LoVo (cell line): ENCODE results near the gene ETV3L.
A peak's percentile ranks its signal among the peaks of the same experiment; 100 is the strongest.
"Not testable (repeated sequence)": the region's sequence is repeated elsewhere in the genome, so short reads cannot be mapped to it uniquely, and the experiment has no call there.

Experiments used
- DNase-seq: peaks from one replicate; pipeline ENCODE4 v3.0.0-alpha.2; 2016; ENCODE audit warnings: low spot score

Gene ETV3L

DNA sequence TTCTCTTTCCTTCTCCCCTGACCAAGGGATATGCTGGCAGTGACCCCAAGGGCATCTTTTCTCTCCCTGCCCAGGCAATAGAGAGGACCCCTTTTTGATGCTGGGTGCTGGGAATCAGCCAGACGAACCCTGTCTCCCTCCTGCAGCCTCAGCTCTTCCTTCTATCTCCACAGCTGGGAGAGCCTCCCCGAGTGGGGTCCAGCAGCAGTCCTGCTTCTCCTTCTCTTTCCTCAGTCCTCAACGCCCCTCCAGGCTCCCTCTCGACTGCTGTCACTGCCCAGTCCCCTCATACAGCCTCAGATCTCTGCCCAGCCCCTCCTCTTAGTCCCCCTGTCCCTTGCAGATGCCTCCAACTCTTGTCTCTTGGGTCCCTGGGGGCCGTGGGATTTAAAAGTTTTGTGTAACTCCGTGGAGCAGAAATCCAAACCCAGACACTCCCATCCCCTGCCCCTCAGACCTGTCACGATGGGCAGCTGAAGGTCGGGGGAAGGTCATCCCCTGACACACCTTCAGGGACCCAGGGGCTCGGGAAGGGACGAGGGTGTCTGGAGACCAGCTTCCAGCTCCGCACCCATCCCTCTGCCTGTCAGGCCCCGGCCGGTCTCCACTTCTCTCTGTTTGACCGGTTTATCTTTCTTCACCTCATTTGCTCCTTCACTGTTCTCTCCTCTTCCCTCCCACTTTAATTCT lies 5.8 kb upstream of the ETV3L start:
- no peak for DNase-seq

DNA sequence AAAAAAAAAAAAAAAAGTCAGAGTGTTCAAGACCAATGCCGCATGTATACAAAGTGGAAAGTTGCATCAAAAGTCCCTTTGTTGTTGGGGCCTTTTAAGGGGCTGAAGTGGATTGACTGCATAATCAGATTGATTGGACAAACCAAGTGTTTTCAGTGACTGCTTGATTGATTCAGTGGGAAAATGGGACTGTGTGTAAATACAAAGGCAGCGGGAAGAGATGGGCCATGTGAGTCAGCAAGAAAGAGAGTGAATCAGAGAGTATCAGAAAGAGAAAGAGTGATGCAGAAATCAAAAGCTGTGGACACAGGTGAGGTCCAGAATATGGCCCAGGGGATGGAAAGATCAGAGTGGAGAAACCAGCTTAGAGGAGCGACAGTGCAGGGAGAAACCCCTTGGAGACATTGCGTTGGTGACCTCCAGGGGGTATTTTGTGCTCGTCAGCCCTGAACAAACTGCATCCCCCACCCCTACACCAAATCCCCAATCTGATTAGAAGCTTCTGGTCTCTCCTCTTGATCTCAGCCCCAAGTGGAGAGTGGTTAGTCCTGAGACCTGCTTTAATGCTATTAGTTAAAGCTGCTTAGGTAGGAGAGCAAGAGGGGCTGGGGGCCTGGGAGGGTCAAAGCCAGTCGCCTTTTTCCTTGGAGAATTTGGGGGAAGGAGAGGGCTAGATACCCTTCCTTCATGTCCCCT lies 5.1 kb upstream of the ETV3L start:
- no peak for DNase-seq

DNA sequence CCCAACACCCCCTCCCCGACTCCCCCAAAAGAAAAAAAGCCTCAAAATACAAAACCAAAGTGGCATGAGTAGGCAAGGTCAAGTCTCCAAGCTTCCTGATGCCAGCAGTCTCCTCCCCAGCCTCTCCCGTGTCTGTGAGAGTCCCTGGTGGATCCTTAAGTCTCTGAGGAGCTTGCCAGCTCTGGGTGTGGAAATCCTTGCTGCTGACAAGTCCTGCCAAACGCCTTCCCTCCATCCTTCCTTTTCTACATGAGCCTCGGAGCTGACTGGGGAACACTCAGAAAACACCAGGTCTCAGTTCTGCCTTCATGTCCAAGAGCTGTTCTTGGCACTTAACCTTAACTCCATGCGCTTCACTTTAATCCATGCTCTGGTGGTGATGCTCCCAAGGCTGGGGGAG lies 3.7 kb upstream of the ETV3L start:
- DNase-seq, result no peak

DNA sequence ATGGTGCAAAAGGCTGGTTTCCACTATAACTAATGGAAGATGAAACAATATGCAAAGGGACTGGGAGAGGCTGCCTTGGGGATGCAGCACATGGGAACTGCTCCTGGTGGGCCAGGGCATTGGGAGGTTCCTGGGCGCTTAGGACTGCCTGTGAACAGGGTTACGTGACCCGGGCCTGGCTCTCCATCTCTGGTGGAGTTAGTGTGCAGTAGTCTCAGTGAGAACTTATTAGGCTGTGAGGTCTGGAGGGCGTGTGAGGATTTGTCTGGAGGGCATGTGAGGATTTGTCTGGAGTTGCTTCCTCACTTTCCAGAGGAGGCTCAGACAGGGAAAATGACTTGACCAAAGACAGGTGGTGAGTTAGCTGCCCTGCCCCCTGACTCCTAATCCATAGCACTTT lies 1.5 kb upstream of the ETV3L start:
- no peak for DNase-seq

DNA sequence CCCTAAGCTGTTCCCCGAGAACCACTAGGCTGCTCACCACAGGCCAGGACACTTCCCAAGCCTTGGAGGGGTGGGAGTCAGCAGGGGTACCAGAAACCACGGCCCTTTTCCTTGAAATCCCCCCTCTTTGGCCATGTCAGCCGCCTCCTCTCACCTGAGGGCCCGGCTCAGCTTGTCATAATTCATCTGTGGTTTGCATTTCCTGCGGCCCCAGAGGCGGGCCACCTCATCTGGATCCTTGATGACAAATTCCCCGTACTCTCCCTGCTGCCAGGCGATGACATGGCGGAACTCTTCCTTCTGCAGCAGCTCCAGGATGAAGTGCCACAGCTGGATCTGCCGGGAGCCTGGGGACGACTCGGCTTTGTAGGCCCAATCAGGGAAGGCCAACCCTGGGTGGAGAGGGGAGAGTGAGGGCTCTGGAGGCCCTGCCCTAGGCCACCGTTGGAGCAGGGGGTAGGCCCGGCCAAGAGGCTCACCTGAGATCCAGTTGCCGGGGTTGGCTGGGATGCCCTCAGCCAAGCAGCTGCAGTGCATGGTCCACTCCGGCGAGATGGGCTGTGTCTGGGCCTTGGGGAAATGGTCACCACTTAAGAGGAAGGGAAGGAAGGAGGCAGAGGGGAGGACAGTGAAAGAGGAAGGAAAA lies 498 bp downstream of the ETV3L start:
- DNase-seq, result not testable (repeated sequence)

DNA sequence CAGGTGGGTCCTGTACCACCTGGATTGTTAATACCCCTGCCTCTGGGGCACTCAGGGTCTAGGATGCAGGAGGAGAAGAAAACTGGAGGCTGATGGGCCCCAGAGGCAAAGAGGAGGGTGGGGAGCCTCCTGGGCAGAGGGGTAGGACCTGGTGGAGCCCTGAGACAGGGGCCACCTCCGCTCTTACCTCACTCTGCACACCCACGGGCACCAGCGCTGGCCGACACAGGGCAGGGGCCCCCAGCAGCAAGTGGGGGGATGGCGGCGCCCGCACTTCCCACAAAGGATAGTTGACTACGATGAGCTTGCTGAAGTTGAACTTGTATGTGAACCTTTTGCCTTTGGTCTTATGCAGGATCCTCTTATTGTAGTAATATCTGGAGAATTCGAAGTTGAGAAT lies 1.1 kb downstream of the ETV3L start:
- no peak for DNase-seq

DNA sequence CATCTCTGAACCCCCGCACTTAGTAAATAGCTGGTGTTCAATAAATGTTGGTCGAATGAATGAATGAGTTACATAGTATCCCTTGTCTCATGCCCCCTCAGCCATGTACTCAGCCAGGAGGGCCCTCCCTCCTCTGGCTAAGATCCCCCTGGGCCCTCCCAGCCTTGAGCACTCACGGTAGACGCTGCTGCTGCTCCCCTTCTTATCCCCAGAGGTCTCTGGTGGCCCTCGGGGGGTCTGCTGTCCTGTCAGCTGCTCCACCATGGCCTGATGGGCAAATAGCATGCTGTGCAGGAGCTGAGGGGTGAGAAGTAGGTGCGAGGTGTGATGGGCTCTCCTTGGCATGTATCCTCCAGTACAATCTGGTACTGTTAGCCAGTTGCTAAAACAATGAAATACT lies 1.9 kb downstream of the ETV3L start:
- DNase-seq, result no peak

DNA sequence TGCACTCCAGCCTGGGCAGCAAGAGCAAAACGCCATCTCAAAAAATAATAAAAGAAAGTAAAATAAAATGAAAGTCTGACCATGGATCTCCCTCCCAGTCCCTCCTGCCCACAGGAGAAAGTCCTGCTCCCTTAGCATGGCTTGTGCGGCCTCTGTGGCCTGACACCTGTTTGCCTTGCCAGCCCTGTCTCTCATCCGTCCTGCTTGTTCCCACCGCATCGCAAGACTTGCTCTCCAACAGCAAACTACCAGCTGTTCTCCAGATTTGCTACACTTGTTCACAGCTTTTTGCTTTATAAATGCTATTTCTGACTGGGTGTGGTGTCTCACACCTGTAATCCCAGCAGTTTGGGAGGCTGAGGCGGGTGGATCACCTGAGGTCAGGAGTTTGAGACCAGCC lies 2.7 kb downstream of the ETV3L start:
- DNase-seq, result no peak

DNA sequence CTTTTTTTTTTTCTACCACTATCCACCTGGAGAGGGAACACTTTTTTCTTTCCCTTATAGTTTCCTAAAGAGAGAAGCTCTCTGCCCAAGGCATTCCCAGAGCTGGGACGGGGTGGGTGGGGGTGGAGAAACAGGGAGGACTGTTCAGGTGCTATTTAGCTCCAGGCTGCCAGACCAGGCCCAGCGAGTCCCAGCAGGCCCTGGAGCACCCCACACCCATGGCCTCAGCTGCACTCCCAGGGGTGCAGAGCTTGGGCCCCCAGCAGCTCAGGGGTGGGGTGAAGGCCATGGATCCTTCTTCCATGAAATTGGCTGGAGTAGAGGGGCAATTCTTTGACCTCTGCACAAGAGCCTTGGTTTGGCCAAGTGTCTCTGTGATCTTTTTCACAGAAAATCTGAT lies 4.1 kb downstream of the ETV3L start:
- DNase-seq, result no peak

DNA sequence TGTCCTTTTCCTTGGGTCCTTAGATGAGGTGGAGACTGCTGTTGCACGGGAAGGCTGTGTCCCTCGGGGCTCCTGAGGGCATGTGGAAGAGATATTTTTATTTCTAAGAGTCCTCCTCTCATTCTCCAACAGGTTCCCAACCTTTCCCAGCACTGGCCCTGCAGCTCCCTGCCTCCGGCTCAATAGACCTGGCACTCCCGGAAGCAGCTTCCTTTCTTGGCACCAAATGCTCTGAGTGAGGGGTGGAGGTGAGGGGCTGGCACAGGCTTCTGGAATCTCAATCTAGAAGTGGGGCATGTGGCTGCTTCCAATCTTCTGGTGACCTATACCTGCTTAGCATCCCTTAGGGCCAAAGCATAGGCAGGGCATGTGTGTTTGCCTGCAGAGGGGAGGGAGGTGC lies 4.5 kb downstream of the ETV3L start:
- no peak for DNase-seq

DNA sequence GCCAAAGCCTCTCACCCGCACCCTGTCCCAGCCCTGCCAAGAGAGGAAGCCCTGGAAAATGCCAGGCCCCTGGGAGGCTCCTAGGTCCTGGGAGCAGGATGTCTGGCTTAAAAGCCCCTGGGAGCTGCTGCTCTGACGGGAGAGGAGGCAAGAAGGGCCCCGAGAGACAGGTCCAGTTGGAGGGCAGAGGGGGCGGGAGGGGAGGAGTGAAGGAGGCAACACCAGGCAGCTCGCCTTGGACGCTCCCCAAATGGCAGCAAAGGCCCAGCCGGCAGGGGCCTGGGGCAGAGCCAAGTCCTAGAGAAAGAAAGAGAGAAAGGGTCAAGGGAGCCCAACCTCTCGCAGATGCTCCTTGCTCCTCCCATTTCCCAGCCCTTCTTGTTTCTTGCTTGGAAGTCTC lies 6.8 kb downstream of the ETV3L start:
- no peak for DNase-seq

DNA sequence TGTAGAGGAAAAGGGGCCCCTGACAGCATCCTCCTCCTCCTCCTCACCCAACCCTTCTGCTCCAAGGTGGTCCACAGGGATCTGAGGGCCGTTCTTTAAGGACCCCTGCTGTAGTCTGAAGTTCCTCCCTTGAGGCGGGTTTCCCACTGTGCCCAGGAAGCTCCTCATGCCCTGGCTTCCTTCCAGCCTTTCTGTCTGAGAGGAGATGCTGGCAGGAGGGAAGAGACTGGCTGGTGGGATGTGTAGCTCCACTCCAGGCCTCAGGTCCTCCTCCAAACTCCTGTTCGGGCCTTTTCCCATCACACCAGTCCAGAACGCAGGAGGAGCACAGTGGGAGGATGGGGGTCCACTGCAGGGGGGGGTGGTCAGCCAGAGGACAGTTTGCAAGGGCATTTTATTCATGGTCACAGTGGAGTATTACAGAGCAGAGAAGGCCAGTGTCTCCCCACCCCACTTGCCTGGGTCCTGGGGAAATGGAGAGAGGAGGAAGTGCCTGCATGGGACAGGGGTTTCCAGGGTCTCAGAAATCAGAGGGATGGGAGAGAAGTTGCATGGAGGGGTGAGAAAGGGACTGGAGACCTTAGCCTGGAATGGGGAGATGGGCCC lies 7.8 kb downstream of the ETV3L start:
- no peak for DNase-seq

DNA sequence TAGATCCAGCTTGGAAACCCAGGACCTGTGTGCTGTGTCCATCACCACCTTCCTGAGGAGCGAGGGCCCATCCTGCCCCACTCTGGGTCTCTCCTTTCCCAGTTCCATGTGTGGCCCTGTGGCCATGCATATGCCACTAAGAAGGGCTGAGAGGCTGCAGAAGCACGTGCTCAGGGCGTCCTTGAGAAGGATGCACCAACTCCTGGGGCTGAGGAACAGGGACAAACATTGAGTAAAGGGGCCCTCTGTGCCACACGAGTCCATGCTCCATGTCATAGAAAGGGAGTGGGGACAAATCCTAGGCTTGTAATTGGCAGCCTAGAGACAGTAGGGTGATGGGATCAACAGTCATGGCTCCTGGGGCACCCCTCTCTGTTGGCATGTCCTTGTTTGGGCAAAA lies 8.4 kb downstream of the ETV3L start:
- no peak for DNase-seq

DNA sequence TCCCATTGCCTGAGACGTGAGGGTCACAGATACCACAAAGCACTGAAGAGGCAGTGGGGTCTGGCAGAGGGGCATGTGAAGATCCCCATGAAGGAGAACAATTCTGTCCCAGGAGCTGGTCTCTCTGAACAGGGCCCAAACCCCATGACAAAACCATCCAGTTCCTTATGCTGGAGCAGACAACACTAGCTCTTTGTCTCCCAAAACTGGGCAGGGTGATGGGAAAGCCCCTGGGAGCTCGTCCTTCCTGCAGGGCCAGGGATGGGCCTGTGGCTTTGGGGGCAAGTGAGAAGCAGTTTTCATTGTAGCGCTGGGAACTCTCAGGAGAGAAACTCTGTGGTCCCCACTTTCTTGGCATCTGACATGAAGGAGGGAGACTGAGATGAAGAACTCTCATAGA lies 8.8 kb downstream of the ETV3L start:
- no peak for DNase-seq

DNA sequence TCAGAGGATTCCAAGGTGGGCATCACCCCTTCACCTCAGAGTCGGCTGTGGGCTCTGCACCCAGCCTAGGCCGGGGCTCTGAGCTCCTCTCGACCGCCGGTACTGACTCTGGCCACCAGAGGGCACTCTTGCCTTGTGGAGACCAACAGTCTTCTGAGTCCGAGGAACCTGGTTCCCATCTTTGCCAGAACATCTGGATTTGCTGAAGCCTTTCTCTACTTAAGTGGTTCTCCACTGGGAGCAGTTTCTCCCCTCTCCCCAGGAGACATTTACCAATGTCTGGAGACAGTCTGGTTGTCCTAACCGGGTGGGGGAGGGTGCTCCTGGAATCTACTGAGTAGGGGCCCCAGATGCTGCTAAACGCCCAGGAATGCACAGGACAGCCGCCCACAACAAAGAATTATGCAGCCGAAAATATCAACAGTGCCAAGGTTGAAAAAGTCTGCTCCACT lies 9.4 kb downstream of the ETV3L start:
- peak; percentile 73 for DNase-seq

DNA sequence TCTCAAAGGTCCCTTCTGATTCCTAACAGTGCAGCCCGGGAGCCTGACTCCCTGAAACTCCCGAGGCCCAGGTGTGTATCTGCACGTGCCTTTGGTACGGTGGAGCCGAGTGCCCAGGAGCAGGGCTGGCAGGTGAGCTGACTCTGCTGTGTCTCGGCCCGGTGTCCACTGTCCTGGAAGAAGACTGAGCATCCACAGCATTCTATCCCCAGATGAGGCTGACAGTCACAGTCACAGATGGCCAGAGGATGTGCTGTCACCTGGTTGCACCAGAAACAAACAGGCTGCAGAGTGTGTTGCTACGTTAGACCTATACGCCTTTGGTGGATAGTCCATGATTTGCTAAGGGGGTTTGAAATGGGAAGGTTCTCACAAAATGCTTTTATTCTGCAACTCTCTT lies 9.8 kb downstream of the ETV3L start:
- no peak for DNase-seq

DNA sequence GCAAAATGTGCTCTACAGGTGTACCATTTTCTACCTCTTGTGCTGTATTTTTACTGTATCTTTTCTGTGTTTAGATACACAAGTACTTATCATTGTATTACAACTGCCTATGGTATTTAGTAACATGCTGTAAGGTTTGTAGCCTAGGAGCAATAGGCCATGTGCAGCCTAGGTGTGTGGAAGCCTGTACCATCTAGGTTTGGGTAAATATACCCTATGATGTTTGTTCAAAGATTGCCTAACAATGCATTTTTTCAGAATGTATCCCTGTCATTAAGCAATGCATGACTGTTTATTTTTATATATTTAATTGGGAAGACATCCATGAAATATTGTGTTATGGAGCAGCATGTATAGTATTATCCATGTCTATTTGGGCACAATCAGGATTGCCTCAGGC lies 11.0 kb downstream of the ETV3L start:
- DNase-seq, result no peak

DNA sequence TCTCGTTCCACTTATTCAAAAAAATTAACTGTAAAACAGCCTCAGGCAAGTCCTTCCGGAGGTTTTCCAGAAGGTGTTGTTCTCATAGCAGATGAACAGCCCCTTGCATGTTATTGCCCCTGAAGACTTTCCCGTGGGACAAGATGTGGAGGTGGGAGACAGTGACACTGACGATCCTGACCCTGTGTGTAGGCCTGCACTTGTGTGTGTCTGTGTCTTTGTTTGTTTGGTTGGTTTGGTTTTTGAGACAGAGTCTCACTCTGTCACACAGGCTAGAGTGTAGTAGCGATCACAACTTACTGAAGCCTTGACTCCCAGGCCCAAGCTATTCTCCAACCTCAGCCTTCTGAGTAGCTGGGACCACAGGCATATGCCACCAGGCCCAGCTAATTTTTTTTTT lies 12.6 kb downstream of the ETV3L start:
- no peak for DNase-seq

DNA sequence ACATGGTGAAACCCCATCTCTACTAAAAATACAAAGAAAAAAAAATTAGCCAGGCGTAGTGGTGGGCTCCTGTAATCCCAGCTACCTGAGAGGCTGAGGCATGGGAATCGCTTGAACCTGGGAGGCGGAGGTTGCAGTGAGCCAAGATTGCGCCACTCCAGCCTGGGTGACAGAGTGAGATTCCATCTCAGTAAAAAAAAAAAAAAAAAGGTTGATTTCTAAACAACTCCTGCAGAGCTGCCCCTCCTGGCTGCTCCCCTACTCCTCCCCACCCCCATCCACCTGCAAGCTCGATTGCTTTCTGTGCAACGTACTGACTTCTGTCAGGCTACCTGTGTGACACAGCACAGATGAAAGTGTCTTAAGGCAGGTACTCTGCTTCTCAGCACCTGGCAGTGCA lies 13.3 kb downstream of the ETV3L start:
- DNase-seq, result no peak

DNA sequence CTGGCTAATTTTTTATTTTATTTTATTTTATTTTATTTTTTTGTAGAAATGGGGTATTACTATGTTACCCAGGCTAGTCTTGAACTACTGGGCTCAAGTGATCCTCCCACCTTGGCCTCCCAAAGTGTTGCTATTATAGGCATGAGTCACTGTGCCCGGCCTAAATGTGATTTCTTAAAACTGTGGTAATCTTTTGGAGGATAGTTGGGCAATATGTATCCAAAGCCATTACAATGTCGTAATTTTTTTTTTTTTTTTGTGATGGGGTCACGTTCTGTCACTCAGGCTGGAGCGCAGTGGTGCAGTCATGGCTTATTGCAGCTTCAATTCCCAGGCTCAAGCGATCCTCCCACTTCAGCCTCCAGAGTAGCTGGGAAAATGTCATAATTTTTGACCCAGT lies 14.2 kb downstream of the ETV3L start:
- no peak for DNase-seq

DNA sequence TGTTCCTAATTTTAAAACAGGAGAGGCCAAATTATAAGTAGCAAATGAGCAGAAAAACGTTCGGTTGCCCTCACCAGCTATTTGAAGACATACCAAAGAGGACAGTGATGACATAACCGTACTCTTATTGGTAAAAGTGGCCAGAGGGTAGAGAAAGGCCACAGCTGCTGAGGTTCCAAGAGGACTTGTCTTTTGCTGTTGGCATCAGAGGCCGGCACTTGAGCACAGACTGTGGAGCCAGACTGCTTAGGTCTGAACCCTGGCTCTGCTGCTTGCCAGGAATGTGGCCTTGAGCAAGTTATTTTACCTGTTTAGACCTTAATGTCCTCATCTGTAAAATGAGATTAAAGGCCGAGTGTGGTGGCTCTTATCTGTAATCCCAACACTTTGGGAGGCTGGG lies 14.9 kb downstream of the ETV3L start:
- no peak for DNase-seq

DNA sequence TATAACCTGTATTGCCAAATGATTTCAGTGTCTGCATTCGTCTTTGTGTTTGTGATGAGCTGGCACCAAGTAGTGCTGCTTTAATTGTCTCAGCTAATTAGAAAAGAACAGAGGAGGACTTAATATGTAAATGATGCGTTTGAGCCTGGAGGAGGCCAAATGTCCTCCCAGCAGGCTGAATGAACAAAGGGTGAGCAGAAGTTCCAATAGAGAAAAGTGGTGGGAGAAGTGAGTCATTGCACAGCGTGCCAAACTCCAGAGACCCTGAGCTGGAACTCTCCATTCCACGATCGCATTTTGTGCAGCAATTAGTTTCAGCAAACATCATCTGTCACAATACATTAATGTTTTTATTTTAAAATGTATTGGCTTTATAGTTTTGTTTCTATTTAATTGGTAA lies 17.9 kb downstream of the ETV3L start:
- DNase-seq, result no peak

DNA sequence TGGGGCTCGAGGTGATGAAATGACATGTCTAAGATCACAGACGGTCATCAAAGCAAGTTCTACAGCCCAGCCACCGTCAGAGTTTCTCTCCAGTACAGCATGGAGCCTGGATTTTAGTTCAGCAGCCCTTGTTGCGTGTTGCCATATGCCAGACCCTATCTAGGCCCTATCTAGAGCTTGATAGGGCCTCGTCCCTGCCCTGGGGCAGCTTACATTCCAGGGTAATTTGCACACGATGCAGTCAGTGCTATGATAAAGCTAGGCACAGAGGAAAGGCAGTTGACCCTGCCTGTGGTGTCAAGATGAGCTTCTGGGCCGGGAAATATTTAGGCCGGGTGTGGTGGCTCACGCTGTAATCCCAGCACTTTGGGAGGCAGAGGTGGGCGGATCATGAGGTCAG lies 18.9 kb downstream of the ETV3L start:
- no peak for DNase-seq
